ENCODE data around the gene LPGAT1.
"Not testable (repeated sequence)": the region's sequence is repeated elsewhere in the genome, so short reads cannot be mapped to it uniquely, and the experiment has no call there.

LPGAT1 gene

DNA sequence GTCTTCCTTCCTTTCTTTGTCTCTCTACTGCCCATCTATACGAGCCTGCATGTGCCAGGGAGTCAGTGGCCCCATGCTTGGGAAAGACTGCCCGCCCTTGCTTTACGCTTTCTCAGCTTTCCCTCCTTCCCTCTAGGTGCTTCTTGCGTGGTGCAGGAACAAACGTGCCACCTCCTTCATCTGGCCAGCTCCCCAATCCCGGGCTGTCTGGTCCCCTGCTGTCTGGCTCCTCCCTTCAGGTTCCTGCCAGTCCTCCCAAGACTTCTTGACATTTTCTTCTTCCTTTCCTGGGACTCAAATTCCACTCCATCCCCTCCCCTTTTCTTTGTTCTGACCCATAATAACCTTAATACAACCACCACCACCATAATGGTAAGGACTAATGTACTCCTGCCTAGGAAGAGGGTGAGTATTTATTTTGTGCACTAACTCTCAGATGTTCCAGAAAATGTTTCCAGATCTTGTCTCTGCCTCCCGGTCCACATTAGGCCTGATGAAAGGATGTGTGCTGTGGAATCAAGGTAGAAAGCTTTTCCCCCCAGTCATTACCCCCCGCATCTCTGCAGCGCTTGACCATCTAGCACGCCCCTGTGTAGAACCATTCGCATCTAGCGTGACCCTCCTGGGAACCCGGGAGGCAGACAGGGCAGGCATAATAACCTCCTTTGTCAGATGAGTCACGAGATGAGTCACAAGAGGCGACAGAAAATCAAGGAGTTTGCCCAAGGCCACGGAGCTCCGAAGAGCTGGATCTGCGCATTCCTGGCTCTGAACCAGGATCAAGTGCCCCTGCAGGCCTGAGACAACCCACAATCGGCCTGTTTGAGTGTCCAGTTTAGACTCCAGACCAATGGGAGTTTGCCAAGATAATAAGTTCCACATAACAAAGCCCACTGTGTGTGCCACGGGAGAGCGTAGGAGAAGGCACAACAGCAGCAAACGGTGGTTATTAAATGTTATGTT is 95.1 kb downstream of the LPGAT1 start:
- DNase-seq = peak in 51 of 56 donors; percentile 16 to 87 (median 67)

DNA sequence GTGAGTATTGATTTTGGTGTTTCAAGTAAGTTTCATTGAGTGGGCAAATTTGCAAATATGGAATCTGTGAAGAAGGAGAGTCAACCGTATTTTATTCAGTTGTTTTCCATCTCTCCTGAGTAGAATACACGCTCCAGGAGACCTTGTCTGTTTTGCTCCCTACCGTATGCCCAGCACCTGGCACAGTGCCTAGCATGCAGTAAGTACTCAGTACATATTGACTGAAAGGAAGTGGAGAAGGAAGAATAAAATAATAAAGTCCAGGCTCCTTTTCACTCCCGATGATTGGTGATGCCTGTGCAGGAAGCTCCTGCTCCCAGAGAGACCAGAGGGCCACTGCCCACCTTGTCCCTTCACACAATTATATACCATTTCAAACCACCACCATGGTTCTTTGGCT is 95.8 kb downstream of the LPGAT1 start:
- peak in 1 of 56 donors; percentile 33 for DNase-seq

DNA sequence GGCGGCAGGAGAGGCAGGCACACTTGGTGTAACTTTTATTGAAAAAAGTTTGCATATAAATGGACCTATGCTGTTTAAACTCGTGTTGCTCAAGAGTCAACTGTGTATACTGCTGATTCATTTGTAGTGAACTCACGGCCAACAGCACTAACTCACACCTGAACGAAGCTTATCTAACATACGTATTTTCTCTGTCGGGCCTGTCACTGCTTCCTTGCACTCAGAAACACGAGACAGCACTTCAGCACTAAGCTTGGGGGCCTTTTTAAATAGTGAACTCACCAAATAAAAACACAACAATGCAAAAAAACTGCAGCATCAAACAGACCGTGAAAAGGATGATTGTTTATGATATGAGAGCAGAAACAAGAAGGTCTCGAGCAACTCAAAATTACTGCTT is 96.2 kb downstream of the LPGAT1 start:
- no peak for DNase-seq

DNA sequence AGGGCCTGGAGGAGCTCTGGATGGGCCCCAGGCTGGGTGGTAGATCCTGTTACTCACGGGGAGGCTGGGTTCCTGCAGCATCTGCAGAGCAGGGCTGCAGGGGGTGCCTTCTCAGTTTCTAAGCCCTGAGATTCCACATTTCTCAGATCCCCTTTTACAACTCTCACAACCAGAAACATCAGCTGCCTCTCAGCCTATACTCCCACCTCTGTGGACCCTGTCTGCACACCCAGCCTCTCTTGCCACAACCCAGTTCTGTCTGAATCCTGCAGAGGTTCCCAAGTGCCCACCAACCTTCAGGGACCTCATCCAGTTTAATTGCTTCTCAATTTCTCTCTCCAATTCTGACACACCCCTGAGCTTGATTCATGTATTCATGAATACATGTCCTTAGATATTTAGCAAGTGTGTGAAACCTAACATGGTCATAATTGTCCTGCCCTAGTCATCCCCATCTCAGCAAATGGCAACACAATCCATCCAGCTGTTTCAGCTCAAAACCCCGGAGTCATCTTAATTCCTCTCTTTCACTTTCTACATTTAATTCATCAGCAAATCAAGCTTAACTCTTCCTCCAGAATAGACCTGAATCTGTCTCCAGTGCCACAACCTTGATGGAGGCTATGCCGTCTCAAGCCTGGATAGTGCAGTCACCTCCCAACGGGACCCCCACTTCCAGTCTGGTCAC is 98.1 kb downstream of the LPGAT1 start:
- no peak for DNase-seq

DNA sequence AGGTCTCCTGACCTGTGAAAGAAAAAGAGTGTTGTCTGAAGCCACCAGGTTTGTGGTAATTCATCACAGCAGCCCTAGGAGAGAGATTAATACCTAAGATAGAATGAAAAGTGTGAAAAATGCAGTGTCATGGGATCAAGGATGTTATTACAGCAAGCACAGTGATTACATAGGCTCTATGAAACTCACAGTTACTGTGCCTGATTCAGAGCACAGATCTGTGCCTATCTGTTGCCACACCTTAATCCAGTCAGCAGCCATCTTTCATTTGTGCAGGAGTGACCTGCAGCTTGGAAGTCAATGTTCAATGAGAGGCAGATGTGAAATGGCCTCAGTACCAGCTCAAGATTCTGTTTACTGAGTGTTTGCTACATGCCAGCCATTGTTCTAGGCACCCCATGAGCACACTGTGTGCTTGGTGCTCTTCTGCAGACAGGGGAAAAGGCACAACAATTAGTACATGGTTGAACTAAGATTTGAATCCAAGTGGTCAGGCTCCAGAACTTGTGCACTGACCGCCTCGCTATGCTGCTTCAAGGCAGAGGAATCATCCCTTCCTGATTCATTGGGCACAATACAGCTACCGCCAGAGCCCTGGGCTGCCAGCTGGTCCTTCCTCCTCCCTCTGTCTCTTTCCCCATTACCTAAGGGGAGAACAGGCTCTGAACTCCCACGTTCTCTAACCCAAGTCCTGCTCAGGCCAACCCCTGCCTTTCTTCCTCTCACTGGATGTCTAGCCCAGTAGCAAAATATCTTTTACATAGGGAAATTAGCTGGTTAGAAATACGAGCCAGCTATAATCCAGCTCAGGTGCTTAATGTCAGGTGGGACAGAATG is 98.9 kb downstream of the LPGAT1 start:
- no peak for DNase-seq

DNA sequence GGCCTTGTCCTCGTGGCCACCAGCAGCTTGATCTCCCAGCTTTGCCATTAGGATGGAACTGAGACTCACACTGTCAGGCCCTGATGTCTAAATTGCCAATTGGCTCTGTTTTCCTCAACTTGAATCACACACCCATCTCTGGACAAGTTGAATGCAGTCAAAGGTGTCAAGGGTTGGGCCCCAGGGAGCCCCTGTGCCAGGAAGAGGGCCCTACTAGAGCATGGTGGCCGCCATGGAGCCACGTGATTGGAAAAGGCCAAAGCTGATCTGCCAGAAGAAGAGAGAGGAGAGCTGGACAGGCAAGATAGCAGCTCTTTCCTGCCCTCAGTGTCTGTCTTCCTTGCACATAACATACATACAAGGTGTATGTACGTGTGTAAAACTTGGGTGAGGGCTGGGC is 100.2 kb downstream of the LPGAT1 start:
- DNase-seq = no peak

DNA sequence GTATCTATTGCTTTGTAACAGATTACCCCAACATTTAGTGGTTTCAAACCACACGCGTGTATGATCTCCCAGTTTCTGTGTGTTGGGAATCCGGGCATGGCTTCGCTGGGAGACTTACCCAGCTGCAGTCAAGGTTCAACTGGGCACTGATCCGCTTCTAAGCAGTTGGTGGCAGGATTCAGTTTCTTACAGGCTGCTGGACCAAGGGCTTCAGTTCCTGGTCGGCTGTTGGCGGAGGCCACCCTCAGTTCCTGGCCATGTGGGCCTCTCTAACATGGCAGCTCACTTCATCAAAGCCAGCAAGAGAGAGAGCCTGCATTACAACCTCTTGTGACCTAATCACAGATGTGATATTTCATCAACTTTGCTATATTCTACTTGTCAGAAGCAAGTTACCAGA is 101.3 kb downstream of the LPGAT1 start:
- no peak for DNase-seq

DNA sequence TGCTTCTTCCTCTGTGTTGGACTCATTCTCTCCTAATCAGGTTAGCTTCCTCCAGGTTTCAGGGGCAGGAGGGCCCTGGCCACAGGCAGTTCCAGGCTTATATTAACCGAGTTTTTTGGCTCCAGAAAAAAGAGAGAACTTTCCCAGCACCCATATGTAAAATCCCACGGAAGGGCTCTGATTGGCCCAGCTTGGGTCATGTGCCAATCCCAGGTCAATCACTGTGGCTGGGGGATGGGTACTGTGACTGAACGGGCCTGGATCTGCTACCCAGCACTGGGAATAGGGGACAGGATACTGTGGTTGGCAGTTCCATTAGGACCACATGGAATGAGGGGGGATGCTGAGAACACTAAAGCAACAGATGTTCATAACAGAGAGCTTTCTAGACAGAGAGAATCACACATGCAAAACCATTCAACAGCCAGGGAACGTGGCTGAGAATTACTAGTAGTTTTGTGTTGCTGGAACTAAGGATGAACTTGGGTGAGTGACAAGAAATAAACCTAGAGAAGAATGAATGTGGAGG is 104.0 kb downstream of the LPGAT1 start:
- no peak for DNase-seq

DNA sequence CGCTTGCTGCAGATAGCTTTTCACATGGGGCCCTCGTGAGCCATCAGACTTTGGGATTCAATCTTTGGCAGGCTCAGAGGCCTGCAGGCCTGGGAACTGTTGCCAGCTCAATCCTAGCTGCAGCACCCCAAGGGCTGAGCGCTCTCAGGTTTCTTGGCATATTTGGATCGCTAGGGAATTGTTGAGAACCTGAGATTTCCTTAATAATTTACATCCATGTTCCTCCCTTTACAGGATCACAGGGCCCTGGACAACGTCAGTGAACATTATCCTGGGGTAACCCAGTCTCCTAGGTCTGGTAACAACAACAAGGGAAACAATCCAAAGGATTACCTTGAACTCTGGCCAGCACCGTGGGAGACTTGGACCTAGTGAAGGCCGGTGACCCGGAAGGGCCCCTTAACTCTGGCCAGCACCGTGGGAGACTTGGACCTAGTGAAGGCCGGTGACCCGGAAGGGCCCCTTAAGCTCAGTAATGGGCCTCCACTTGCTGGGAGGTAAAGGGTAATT is 105.8 kb downstream of the LPGAT1 start:
- DNase-seq = peak in 6 of 56 donors; percentile 14 to 40 (median 20)

DNA sequence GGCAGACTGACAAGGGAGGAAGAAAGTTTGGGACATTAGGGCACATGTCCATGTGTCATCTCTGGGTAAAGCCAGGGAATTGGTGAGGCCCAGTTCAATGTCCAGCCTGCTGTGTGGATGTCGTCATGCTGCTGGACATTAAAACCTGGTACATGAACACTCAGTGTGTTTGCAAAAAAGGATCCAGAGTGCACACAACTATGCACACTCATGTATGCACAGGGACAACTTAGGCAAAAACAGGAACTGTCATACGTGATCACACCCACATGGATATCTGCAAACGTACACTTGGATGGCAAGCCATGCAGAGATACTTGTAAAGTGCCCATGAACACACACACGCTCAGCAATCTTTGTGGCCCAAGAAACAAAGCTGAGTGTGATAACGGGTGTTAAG is 107.3 kb downstream of the LPGAT1 start:
- DNase-seq = no peak

DNA sequence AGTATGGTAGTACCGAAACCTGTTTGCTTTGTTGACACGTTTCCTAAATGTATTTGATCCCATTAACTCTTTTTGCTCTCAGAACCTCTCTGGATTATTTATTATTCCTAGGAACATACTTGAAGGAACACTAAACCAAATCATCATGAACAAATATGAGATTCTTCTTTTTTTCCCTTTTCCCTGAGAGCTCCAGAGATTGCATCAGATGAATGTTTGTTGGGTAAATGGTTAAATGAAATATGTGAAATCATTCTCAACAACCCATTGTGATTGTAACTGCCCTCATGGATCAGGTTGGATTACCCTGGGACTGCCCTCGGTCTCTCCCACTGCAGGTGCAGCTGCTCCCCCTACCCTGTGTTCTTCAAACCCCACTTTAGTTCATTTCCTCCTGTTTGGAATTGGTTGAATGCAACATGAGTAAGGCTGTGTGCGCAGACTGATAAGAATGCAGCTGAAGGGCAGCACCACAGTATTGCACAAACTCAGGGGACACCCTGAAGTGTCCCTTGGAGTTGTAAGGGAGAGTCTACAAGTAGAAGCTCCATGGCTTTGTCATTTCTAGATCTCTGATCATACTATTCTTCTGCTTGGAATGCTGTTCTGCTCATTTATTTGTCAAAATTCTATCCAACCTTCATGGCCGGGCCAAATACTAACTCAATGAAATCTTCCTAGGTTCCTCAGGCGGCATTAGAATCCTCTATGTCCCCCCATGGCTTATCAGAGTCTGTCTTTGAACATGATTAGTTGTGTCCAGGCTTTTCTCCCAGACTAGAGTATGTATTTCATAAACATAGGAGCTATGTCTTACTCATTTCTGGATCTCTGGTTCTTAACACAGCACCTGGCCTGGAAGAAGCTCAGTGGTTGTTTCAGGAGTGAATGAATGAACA is 108.0 kb downstream of the LPGAT1 start:
- no peak for DNase-seq

DNA sequence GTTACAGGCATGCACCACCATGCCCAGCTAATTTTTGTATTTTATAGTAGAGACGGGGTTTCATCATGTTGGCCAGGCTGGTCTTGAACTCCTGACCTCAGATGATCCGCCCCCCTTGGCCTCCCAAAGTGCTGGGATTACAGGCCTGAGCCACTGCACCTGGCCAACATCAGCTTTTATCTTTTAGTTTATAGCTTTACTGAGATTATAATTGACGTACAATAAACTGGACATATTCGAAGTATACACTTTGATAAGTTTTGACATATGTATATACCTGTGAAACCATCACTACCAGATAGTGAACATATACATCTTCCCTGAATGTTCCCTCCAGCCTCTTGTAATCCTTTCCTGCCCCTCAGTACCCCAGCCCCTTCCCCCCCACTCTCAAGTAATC is 114.0 kb downstream of the LPGAT1 start:
- not testable (repeated sequence) for DNase-seq

DNA sequence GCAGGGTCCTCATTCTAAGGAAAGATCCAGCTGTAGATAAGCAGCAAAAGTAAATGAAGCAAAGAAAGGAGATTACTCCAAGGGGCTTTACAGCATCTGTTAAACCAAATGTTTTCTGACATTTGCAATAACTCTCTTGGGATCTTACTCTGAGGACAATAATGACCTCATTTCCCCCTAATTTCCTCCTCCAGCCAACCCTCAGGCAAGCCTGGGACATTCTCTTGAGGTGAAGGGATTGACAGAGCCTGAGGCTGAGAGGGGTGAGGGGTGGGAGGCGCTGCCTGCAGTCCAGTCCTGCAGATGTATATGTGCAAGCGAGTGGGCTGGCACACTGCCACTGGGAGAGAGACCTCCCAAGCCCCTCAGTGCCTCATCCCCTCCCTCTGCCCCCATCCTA is 114.6 kb downstream of the LPGAT1 start:
- no peak for DNase-seq

DNA sequence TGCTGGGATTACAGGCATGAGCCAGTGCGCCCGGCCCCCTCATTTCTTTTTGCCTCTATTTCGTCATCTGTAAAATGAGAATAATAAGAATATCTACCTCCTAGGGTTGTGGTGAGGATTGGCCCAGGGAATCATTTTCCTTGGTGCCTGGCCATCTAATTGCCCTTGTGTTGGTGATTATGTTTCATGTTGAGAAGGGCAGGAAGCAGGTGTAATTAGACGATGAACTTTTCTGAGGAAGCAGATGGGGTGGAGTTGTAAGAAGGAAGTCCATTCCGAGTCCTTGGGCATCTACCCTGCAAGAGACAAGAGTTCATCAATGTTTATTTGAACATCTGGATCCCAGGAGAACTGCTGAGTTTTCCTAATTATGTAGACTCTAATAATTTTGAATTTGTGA is 116.4 kb downstream of the LPGAT1 start:
- DNase-seq = no peak

DNA sequence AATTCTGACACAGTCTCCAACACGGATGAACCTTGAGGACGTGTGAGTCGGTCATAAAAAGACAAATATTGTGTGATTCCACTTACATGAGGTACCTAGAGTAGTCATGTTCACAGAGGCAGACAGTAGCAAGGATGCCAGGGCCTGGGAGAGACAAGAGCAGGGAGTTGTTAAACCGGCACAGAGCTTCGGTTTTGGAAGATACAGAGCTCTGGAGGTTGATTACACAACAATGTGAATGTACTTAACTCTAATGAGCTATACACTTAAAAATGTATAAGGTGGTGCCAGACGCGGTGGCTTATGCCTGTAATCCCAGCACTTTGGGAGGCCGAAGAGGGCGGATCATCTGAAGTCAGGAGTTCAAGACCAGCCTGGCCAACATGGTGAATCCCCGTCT is 117.3 kb downstream of the LPGAT1 start:
- DNase-seq = no peak

DNA sequence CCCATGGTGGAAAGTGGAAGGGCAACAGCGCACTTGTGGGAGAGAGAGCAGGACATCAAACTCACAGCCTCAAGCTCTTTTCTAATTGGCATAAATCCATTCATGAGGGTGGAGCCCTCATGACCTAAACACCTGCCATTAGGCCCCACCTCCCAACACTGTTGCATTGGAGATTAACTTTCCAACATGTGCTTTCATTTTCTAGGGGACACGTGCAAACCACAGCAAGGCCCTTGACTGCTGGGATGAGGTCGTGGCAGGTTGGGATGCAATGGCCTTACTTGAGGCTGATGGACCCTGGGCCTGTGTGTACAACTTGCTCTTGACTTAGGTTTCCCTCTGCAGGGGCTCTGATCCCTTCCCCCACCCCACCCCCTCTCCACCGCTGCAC is 119.3 kb downstream of the LPGAT1 start:
- DNase-seq = no peak

DNA sequence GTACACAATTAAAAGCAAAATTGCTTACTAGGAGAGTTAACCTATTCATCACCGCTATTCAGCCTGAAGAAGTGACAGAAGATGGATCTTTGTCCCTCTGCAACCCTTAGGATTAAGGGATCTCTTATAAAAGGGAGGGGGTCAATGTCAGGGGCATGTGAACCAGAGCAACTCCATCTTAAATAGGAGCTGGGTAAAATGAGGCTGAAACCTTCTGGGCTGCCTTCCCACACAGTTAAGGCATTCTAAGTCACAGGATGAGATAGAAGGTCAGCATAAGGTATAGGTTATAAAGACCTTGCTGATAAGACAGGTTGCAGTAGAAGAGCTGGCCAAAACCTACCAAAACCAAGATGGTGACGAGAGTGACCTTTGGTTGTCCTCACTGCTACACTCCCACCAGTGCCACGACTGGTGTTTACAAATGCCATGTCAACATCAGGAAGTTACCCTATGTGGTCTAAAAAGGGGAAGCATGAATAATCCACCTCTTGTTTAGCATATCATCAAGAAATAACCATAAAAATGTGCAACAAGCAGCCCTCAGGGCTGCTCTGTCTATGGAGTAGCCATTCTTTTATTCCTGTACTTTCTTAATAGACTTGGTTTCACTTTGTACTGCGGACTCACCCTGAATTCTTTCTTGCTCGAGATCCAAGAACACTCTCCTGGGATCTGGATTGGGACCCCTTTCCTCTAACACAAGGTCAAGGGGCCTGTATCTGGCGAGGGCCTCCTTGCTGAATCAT is 119.8 kb downstream of the LPGAT1 start:
- no peak for DNase-seq

DNA sequence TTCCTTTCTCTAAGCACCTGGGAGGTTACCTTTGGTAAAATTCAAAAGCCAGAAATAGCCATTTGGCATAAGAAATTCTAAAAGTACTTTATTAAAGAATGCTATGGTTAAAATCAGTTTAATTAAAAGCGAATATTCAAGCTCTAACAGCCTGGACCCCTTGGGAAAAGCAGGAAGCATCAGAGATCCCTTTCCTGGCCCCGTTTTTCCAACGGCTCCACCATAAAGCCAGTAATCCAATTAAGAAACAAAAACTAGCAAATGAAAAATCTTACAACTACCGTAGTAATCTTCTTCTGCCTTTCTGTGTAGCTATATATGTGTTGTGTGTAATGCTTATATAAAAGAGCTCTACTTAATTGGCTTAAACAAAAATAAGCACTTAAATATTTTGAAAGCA is 121.6 kb downstream of the LPGAT1 start:
- DNase-seq = no peak

DNA sequence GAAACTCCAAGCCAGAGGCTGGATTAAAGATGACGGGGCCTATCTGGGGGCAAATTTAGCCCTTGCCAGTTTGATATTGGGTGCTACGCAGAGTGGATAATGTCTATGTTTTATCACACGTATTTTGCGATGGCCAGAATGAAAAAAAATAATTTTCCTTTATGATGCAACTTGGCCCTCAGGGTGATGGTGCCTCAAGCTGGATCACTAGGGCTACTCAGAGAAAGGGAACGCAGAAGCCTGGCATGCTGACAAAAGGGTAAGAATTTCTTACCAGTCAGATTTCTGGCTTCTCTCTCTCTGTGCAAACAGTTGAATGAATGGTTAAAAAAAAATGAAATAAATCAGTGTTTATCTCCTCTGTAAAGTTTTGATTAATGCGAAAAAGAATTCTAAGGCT is 122.6 kb downstream of the LPGAT1 start:
- DNase-seq = no peak
